Activated CD8-positive, alpha-beta memory T cell treated with anti-CD3 and anti-CD28 coated beads, Interleukin-2, amount 50 U/mL, for 1 hour (primary cell): ENCODE data around the gene MYO3B.
"Not testable (repeated sequence)": the region's sequence is repeated elsewhere in the genome, so short reads cannot be mapped to it uniquely, and the experiment has no call there.

Experiments
- DNase-seq: peaks from one replicate; pipeline ENCODE4 v3.0.0-alpha.2; 2020; ENCODE audit errors: extremely low read depth

The MYO3B gene

DNA sequence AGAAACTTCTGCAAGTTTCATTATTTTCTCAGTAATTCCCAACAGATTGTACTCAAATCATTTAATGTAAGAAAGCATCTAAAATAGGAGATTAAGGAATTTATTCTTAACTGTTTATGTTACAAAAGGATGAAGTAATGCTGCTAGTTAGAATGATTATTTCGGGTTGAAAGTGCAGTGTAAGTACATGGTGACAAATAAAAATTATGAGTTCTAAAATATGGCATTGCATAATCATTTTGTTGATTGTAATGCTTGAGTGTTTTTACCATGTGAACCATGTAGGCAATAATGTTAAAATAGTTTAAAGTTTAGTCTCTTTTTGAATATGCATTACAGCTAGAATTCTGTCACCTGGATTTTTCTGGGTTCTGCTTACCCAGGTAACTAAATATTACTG, 388.2 kb downstream of the MYO3B start:
- DNase-seq = no peak

DNA sequence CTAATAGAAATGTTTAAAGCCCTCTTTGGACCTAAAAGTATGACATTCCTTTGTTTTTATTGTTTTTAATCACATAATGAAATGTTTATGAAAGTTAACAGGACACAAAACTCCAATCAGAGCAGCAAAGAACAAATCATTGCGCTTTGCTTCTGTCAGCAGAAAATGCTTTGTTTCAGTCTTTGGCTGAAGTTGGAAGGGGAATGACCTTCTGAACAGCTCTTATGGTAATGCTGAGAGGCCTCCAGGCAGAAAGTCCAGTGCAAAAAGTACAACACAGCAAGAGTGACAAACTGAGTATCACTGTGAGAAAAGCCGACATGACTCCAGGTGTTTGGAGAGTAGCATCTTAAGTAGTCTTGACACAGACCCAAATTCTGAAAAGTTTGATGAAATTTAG, 389.5 kb downstream of the MYO3B start:
- no peak for DNase-seq

DNA sequence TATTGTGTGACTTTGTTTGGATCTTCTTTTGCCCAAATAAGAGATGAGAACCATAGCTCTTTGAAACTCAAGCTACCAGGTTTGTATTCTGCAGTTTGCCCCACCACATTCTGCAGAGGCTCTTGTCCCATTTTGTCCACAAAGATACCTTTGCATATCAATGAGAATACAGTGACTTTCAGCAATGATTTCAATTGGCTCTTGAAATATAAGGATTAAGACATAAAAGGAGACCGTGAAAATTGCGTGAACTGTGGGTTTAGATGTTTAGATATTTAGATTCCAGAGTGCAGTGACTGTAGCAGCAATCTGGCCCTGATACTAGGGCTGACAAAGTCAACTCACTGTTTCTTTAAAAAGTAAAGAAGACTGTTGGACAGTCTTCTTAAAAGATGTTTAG, 390.6 kb downstream of the MYO3B start:
- DNase-seq = no peak

DNA sequence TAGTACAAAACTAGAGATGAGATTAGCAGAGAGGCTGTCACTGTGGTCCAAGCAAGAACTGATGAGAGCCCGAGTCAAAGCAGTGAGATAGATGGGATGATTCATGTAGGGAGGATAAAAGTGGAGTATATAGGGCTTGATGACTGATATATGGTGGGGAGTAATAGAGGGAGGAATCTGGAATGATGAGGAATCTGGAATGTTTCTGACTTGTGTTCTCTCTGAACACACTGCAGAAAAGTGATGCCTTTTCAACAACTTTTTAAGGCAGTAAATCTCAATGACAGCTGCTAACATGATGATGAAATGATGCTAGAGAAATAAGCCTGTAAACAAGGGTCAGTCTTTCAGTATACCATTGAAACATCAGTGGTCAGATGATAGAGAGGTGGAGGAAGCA, 393.7 kb downstream of the MYO3B start:
- no peak for DNase-seq

DNA sequence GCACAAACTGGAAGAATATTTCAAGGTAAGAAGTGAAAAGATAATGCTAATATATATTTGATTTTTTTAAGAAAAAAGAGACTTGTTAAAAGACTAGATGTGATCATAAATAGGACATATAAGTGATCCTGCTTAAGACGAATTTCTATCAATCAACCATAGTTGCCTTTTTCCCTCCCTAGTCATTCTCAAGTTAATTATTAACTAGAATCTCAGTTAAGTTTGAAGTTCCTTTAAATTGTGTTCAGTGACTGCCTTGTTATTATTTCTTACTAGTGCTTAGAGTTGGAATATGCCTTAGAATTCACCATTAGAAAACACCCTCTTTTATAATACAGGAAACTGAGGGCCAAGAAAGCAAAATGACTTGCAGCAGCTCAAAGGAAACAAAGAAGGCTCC, 395.7 kb downstream of the MYO3B start:
- DNase-seq = no peak

DNA sequence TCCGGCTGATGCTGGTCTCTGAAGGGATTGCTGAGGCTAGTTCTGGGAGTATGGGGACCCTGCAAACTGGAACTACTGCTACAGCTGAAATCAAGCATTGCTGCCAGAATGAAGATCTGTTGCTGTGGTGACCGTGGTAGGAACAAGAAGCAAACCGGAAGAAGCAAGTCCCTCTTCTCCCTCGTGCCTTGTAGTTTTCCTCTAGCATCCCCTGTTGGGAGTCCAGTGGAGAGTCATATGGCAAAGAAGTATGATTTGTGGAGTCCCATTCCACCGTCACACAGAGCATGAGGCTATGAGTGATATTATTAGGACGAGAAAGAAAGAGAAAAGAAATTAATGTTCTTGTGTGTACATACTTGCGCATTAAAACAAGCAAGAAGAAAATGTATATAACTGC, 398.3 kb downstream of the MYO3B start:
- DNase-seq = no peak

DNA sequence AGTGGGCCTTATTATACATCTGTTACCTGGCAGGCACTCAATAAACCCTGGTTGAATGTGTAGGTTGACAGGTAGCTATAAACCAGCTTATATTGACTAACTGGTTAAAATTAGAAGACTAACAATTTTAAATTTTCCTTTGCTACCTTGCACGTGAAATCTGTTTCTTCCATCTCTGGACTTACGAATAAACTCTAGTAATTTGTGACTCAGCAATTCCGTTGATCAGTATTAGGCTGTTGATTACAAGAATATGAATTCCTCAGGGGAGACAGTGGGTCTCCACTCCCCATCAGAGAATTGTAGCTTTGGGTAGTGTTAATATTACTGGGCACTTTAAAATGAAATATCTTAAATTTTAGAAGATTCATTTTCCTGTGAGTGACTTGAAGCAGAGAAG, 399.4 kb downstream of the MYO3B start:
- DNase-seq = no peak

DNA sequence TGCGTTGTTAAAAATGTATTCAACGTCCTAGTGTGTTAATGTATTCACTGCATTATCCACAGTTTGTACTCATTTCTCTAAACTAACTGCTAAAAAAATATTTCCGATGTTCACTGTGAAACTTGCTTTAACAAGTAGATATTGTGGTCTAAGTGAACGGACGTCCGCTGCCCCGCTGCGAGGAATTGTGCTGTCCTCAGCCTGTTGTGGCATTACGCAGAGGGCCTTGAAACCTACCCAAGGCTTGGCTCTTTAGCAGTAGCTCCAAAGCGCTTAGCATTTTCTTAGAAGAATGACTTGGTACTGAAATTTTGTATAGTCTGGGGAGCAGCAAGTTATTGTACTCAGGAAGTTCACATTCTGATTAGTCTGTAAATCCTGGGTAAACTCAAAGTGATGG, 400.7 kb downstream of the MYO3B start:
- no peak for DNase-seq

DNA sequence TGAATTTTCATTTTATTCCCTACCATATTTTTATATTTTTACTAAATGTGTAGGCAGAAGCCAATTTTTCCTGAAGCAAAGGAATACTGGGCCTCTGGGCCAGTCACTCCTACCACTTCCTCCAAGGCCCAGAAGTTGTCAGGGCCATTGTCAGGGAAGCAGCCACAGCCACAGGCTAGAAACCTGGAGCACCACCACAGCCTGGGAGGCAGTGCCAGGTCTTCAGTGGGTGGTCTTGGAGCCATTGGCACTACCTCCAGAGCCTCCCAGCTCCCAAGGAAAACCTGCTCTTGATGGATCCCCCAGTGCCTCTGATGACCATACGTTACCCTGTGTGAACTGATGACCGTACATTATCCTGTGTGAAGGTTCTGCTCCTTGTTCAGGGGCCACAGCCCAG, 401.6 kb downstream of the MYO3B start:
- DNase-seq = no peak

DNA sequence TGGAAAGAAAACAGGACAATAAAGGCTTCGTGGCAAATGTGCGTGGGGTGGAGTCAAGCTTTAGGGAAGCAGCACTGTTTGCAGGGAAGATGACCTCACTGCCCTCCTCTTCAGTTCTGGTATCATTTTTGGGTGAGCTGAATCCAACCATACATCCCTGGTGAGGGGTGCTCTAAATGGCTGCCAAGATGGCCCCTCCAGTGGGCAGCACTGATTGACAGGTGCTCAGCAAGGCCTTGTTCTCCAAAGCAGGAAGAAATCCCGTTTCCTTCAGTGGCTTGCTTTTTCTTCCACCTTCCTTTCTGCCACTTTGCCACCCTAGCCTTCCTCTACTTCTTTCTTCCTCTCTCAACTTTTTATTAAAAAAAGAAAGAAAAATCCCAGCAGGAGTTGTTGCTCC, 404.4 kb downstream of the MYO3B start:
- no peak for DNase-seq

DNA sequence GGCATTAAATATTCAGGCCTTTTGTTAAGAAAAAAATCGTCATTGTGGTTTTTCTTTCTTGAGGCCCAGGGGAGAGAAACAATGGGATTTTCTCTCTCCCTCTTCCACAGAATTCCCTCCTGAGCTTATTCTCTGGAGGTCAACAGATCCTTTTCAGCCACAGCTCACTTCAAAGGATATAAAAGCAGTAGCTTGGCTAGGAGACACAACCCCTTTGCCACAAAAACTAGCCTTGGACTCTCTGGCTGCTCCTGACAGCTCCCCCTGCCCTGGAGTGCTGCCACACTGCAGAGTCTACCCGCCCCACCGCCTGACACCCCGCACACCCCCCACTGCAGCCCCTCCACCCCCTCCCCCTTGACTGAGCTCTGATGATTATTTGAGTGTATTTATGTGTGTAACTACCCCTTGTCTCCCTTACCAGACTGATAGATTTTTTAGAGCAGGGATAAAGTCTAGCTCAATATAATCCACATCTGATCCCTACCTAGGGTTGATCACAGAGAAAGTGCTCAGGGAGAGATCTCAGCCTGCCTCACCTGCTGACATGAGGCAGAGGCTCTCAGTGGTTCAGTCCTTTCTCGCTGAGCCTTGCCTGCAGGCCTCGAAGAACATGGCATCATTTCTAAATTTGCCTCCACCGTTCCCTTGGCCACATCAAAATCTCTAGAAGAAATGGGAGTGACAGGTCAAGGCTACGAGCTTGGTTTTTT, 405.0 kb downstream of the MYO3B start:
- DNase-seq = no peak

DNA sequence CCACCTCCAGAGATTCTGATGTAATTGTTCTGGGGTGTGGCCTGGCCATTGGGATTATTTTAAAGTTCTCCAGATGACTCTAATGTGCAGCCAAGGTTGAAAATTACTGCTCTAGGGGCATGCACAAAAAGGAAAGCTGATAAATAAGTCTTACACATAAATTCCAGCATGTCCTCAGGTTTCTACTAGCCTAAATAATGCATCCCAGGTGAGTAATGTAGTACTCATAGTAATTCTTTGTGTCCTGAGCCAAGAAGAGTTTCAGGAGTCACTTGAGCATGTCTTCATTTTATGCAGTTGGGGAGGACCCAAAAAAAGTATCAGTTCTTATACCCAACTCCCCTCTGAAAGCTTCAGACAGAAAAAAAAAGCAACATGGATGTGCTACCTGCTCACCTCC, 407.1 kb downstream of the MYO3B start:
- DNase-seq = no peak

DNA sequence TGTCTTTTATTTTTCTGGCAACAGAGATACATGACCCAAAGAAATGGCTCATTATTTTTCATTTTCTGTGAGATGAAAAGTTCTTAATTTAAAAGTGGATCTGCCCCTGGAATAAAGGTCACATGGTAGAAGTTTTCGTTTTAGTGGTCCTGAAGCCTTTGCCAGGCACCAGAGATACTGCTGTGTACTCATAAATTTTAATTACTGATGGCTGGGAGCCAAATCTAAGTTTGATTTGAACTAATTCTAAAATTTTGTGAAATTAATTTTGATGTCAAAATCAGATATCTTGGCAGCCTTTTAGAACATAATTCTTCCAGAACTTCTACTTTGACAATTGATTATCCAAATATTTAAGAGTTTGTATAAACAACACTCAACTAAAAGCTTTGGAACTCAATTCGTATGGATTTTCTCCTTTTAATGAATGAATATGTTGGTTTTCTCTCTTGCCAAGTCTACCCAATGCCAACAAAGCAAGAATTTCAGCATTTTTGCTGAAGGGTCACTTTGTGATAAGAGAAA, 408.7 kb downstream of the MYO3B start:
- no peak for DNase-seq

DNA sequence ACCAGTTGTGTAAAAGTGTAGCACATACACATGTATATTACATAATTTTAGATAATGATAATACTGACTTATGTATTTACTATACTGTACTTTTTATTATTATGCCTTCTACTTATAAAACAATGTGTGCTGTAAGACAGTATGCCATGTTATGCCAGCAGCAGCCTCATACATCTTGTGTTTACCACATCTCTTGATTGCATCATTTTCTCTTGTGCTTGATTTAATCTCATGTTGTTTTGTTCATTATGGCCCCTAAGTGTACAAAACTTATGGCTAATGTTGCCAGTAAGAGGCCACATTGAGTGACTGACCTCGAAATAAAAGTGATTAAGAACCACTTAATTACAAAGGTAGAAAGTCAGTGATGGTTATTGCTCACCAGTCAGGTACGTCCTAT, 409.2 kb downstream of the MYO3B start:
- no peak for DNase-seq

DNA sequence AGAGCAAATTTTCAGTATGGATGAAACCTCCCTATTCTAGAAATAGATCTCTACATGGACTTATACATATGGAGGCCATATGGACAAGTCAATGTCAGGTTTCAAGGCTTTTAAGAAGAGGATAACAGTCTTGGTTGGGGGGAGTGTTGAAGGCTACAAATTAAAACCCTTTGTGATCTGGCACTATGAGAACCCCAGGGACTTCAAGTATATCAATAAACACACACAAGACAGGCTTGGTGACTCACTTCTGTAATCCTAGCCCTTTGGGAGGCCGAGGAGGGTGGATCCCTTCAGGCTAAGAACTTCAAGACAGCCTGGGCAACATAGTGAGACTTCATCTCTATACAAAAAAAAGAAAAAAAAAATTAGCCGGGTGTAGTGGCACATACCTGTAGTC, 410.0 kb downstream of the MYO3B start:
- no peak for DNase-seq

DNA sequence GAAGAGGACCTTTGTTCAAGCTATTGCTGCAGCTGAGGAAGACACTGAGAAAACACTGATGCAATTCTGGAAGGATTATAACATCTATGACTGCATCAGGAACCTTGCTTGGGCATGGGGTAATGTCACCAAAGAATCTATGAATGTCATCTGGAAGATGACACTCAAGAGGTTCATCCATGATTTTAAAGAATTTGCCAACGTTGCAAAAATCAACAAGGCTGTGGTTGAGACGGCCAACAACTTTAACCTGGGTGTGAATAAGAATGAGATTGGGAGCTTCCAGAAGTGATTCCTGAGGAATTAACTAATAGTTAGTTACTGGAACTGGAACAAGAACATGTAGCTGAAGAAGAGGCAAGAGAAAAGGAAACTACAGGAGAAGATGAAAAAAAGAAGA, 410.8 kb downstream of the MYO3B start:
- DNase-seq = no peak

DNA sequence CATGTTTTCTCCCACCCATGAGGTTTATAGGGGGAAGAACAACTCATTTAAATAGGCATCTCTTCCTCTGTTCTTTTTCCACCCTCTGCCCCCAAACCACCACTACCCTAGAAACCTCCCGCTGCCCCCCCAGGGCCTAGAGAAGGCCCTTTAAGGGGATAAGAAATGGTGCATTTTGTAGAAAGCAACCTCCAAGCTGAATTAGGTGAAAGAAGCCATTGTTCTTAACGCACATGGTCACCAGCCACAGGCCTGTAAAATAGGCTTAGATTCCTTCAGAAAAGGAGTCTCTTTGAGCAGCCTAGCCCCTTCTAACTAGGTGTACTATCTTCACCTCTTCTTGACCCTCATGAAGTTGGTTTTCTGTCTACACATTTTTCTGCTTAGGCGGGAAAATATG, 418.6 kb downstream of the MYO3B start:
- DNase-seq = no peak

DNA sequence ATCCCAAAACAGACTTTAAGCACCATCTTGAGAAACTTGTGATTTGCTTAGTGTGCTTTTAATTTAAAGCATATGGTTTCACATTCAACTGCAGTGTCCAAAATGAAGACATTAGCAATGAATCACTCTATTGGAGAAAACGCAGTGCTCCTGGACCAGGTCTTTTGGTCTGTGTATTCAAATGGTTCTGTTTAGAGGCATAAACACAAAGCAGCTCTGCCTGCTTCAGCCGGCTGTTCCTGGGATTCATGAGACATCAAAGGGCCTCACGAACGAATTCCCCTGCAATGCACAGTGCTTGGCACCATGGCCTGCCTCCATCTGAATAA, 420.1 kb downstream of the MYO3B start:
- DNase-seq = no peak

DNA sequence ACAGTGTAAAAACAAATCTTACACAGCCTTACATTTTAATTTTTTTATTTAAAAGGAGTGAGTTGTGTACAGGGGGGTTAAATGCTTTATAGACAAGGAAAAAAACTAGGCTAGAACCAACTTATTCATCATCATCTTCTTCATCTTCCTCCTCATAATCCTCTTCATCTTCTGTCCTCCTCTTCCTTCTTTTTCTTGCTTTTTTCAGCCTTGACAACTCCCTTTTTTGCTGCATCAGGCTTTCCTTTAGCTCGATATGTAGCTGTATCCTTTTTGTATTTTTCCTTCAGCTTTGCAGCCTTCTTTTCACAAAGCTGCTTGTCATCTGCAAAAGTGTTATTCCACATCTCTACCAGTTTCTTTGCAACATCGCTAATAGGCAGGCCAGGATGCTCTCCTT, 423.5 kb downstream of the MYO3B start:
- no peak for DNase-seq

DNA sequence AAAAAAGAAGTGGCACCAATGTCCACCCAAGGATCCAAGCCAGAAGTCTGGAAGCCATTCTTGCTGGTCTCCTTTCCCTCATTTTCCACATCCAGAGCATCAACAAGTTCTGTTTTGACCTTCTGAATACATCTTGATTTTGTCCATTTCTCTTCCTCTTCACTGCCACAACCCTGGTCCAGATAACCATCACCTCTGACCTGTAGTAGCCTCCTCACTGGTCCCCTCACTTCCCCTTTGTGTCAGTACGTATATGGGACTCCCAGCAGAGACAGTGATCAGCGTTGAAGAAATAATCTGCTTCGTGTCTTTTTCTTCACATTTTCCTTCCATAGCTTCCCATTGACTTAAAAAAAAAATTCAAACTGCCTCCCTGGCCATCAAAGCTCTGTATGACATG, 427.9 kb downstream of the MYO3B start:
- DNase-seq = no peak

DNA sequence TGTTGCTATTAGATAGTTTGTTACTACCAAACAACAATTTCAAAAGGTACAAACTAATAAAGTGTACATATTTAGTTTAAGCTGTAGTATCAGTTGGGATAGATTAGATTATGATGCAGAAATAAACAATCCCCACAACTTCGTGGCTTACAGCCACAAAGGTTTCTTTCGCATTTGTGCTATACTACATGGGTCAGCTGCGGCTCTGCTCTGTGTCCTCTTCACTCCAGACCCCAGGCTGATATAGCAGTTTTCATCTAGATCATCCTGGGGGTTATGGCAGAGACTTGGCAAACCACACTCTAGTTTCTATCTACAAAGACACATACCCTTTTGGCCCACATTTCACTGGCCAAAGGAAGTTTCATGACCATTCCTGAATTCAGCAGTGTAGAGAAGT, 429.2 kb downstream of the MYO3B start:
- DNase-seq = no peak

DNA sequence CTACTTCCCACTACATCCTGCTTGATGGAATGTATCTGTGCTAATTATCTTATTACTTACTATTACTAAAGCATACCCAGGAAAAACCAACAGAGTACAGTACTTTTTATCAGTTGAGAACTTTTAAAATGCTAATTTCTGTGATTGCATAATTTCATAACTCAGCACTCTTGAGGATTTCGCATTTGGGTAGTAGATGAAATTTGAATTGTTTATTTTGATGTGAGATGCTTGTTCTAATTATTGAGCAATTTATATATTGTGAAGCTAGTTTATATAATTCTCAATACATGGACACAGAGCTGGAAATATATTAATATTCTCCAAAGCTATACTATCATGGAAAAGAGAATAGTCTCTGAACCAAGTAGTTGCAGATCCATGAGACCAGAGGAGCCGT, 432.7 kb downstream of the MYO3B start:
- DNase-seq = no peak

DNA sequence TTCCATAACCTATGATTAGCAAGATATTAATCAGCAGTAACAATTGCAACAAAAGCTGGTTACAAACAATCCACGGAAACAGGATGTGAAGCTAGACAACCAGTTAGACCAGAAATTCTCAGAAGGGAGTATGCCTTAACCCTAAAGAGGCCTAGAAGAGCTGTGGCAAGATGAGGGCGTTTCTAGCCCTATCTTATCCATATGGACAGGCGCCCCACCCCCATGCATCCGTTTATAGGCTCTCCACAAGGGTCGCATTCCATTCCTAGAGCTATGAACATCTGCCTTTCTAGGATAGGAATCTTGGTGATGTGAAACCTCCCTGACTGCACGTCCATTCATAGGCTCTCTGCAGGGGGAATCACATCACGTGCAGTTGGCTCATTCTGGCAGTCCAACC, 441.0 kb downstream of the MYO3B start:
- not testable (repeated sequence) for DNase-seq

DNA sequence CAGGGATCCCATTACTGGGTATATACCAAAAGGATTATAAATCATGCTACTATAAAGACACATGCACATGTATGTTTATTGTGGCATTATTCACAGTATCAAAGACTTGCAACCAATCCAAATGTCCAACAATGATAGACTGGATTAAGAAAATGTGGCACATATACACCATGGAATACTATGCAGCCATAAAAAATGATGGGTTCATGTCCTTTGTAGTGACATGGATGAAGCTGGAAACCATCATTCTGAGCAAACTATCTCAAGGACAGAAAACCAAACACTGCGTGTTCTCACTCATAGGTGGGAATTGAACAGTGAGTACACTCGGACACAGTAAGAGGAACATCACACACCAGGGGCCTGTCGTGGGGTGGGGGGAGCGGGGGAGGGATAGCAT, 457.1 kb downstream of the MYO3B start:
- DNase-seq = not testable (repeated sequence)
